Duodenal mucosa (tissue), 2 donors: ENCODE data around the gene DLL3.

ENCODE experiments used
- H3K27ac ChIP-seq: one replicate; pipeline ENCODE4 v1.7.0; 2013; ENCODE audit warnings: low read depth, low read length
- H3K27me3 ChIP-seq, 2 donors: one replicate each; pipeline ENCODE4 v1.7.0; 2013; ENCODE audit warnings: low read length in 2 of 2, control low read depth in 1 of 2; ENCODE audit not compliant: insufficient read depth in 2 of 2, control insufficient read depth in 1 of 2
- H3K36me3 ChIP-seq, 2 donors: one replicate each; pipeline ENCODE4 v1.7.0; 2013; ENCODE audit warnings: low read length in 2 of 2, control low read depth in 1 of 2; ENCODE audit not compliant: insufficient read depth in 2 of 2, control insufficient read depth in 1 of 2
- H3K4me1 ChIP-seq, 2 donors: one replicate each; pipeline ENCODE4 v1.7.0; 2013; ENCODE audit warnings: low read length in 2 of 2, control low read depth in 1 of 2; ENCODE audit not compliant: insufficient read depth in 2 of 2, control insufficient read depth in 1 of 2
- H3K4me3 ChIP-seq, 2 donors: one replicate each; pipeline ENCODE4 v1.7.0; 2013; ENCODE audit warnings: low read length in 2 of 2, low read depth in 1 of 2
- H3K9ac ChIP-seq, 2 donors: one replicate each; pipeline ENCODE4 v1.7.0; 2013; ENCODE audit warnings: low read length in 2 of 2, low read depth in 1 of 2
- H3K9me3 ChIP-seq, 2 donors: one replicate each; pipeline ENCODE4 v1.7.0; 2013; ENCODE audit warnings: low read length in 2 of 2, control low read depth in 1 of 2; ENCODE audit not compliant: control insufficient read depth in 1 of 2

DLL3 gene

GRCh38 chr19:39500543-39500942 lies 1.8 kb downstream of the DLL3 start:
- H3K4me3 ChIP-seq, result no peak overlapping the region
- no peak overlapping the region for H3K9ac ChIP-seq
- peaks cover 33 to 43% of the 10 kb centered on the region in 2 donors for H3K27me3 ChIP-seq
- H3K36me3 ChIP-seq, result no peaks in the 10 kb centered on the region
- H3K9me3 ChIP-seq, result no peaks in the 10 kb centered on the region
- H3K4me1 ChIP-seq, result peaks cover 0 to 17% of the 10 kb centered on the region in 2 donors
- no peak overlapping the region for H3K27ac ChIP-seq

GRCh38 chr19:39501340-39501739 lies 2.6 kb downstream of the DLL3 start:
- H3K9me3 ChIP-seq, result no peaks in the 10 kb centered on the region
- peaks cover 34 to 43% of the 10 kb centered on the region in 2 donors for H3K27me3 ChIP-seq
- no peaks in the 10 kb centered on the region for H3K36me3 ChIP-seq
- no peak overlapping the region for H3K9ac ChIP-seq
- H3K27ac ChIP-seq, result no peak overlapping the region
- H3K4me3 ChIP-seq, result no peak overlapping the region
- H3K4me1 ChIP-seq, result peaks cover 0 to 17% of the 10 kb centered on the region in 2 donors

GRCh38 chr19:39502640-39503417 lies 4.1 kb downstream of the DLL3 start:
- Histone ChIP-seq H3K36me3 (no peaks in the 10 kb centered on the region), H3K27me3 (peaks cover 46 to 56% of the 10 kb centered on the region in 2 donors), H3K4me3 (no peak overlapping the region), H3K4me1 (peaks cover 3 to 19% of the 10 kb centered on the region in 2 donors), H3K27ac (no peak overlapping the region), H3K9me3 (no peaks in the 10 kb centered on the region), H3K9ac (no peak overlapping the region)

GRCh38 chr19:39506598-39506943 lies 7.8 kb downstream of the DLL3 start:
- H3K9ac ChIP-seq, result no peak overlapping the region
- H3K36me3 ChIP-seq, result no peaks in the 10 kb centered on the region
- peaks cover 34 to 36% of the 10 kb centered on the region in 2 donors for H3K27me3 ChIP-seq
- no peaks in the 10 kb centered on the region for H3K9me3 ChIP-seq
- H3K4me3 ChIP-seq, result no peak overlapping the region
- no peak overlapping the region for H3K27ac ChIP-seq
- H3K4me1 ChIP-seq, result peaks cover 3 to 4% of the 10 kb centered on the region in 2 donors

- Histone ChIP-seq H3K9ac (no peak overlapping the region), H3K36me3 (no peaks in the 10 kb centered on the region), H3K27me3 (peaks cover 34 to 35% of the 10 kb centered on the region in 2 donors), H3K4me1 (peaks cover 3 to 4% of the 10 kb centered on the region in 2 donors), H3K27ac (no peak overlapping the region), H3K4me3 (peak overlapping the region in 1 of 2 donors; percentile 53), H3K9me3 (no peaks in the 10 kb centered on the region)
These were observed 8.4 kb downstream of the DLL3 start for GRCh38 chr19:39506944-39507714.

GRCh38 chr19:39507715-39508364 lies 9.1 kb downstream of the DLL3 start:
- Histone ChIP-seq H3K9ac (no peak overlapping the region), H3K27me3 (peaks cover 34 to 35% of the 10 kb centered on the region in 2 donors), H3K27ac (no peak overlapping the region), H3K4me3 (peak overlapping the region in 1 of 2 donors; percentile 53), H3K9me3 (no peaks in the 10 kb centered on the region), H3K36me3 (no peaks in the 10 kb centered on the region), H3K4me1 (peaks cover 3 to 4% of the 10 kb centered on the region in 2 donors)

GRCh38 chr19:39508629-39509028 lies 9.9 kb downstream of the DLL3 start:
- peaks cover 35 to 40% of the 10 kb centered on the region in 2 donors for H3K27me3 ChIP-seq
- no peak overlapping the region for H3K27ac ChIP-seq
- H3K4me3 ChIP-seq, result no peak overlapping the region
- H3K36me3 ChIP-seq, result no peaks in the 10 kb centered on the region
- peaks cover 3 to 4% of the 10 kb centered on the region in 2 donors for H3K4me1 ChIP-seq
- no peak overlapping the region for H3K9ac ChIP-seq
- H3K9me3 ChIP-seq, result no peaks in the 10 kb centered on the region

GRCh38 chr19:39509233-39509632 lies 10.5 kb downstream of the DLL3 start:
- Histone ChIP-seq H3K9me3 (no peaks in the 10 kb centered on the region), H3K9ac (no peak overlapping the region), H3K36me3 (no peaks in the 10 kb centered on the region), H3K4me3 (no peak overlapping the region), H3K27me3 (peaks cover 33 to 40% of the 10 kb centered on the region in 2 donors), H3K4me1 (peaks cover 3 to 4% of the 10 kb centered on the region in 2 donors), H3K27ac (no peak overlapping the region)

GRCh38 chr19:39512988-39513387 lies 14.2 kb downstream of the DLL3 start:
- H3K9me3 ChIP-seq, result no peaks in the 10 kb centered on the region
- peaks cover 0 to 8% of the 10 kb centered on the region in 2 donors for H3K4me1 ChIP-seq
- H3K4me3 ChIP-seq, result no peak overlapping the region
- H3K36me3 ChIP-seq, result no peaks in the 10 kb centered on the region
- H3K27ac ChIP-seq, result no peak overlapping the region
- H3K9ac ChIP-seq, result no peak overlapping the region
- H3K27me3 ChIP-seq, result peaks cover 42 to 47% of the 10 kb centered on the region in 2 donors
